Spleen (tissue), 7 donors: ENCODE measurements around the gene TWF2.

Experiments used
- CTCF ChIP-seq, 11 experiments: fragments of 200-600 bp in 7 of 11; fragments of 450-650 bp in 4 of 11; sonication (generic) in 4 of 11; IDR thresholded peaks in 8 of 11; conservative IDR thresholded peaks in 3 of 11; 1 replicate in 7 of 11; 2 replicates in 4 of 11; pipeline versions ENCODE4 v1.4.0 to v1.8.0; 2016 to 2021; ENCODE audit warnings: antibody characterized with exemption in 11 of 11, inconsistent platforms in 4 of 11, mild to moderate bottlenecking in 1 of 11
- POLR2A ChIP-seq, 3 donors: fragments of 450-650 bp; IDR thresholded peaks; one replicate each; pipeline ENCODE4 v1.5.1; 2017; ENCODE audit warnings: antibody characterized with exemption in 3 of 3, mild to moderate bottlenecking in 1 of 3
- donor health status: DM: no; HTN: no; CAD: no; lungs with moderate emphysema.
- donor health status: DM: no; HTN: no; CAD: no.
- donor health status: DM: no; HTN: no; CAD: no.

- no peak for TF ChIP-seq POLR2A (IDR thresholded peaks at IDR 0.05)
- no peak for TF ChIP-seq CTCF (IDR thresholded peaks at IDR 0.05 in 8 of 11, conservative IDR thresholded peaks at IDR 0.05 in 3 of 11)
Observed at GRCh38 chr3:52270252-52270754, 31.3 kb upstream of the TWF2 start.
